Measurements from ENCODE around the gene SEC14L5. TPM values are rescaled to one million over a fixed set of nuclear protein-coding genes. Genes with fewer than 3 reads are reported as not detected.

SEC14L5 gene
- total and polyA plus RNA-seq, 2 experiments from 2014 or later: 1.0 to 3.5 TPM

- Histone ChIP-seq H3K79me2 (no peaks in the 10 kb centered on the region), H3K4me3 (no peak overlapping the region), H3K4me2 (peak overlapping the region; percentile 46), H3K9me2 (replicated peaks; ENCODE audit: insufficient read depth) (no peaks in the 10 kb centered on the region), H3K36me3 (replicated peaks; ENCODE audit: insufficient read depth, low read depth) (no peaks in the 10 kb centered on the region), H3K27ac (peak overlapping the region; percentile 57), H3K27me3 (no peaks in the 10 kb centered on the region), H2AFZ (no peak overlapping the region), H3K9me3 (ENCODE audit: low read depth) (no peaks in the 10 kb centered on the region), H3K4me1 (ENCODE audit: insufficient read depth) (peaks cover 25% of the 10 kb centered on the region), H4K20me1 (ENCODE audit: insufficient read depth, poor library complexity, severe bottlenecking) (no peaks in the 10 kb centered on the region)
- TF ChIP-seq CTCF (IDR thresholded peaks at IDR 0.05; ENCODE audit: poor library complexity) (no peak), EZH2phosphoT487 (IDR thresholded peaks at IDR 0.05; ENCODE audit: low read depth, severe bottlenecking, unreplicated experiment) (peak; percentile 47)
- DNase-seq (ENCODE audit: low spot score): peak; percentile 54
- WGBS (ENCODE audit: low lambda C conversion rate, missing lambda C conversion rate): 41% methylated on average over 7 of the region's 7 CpGs
Measured at GRCh38 chr16:5040451-5040850, 82.3 kb downstream of the SEC14L5 start.

- peak; percentile 42 for DNase-seq (ENCODE audit: low spot score)
- 77% methylated on average over 12 of the region's 12 CpGs for WGBS (ENCODE audit: low lambda C conversion rate, missing lambda C conversion rate)
- H3K27me3 ChIP-seq: no peaks in the 10 kb centered on the region
- no peaks in the 10 kb centered on the region for H3K79me2 ChIP-seq
- no peaks in the 10 kb centered on the region for H4K20me1 ChIP-seq (ENCODE audit: insufficient read depth, poor library complexity, severe bottlenecking)
- H3K36me3 ChIP-seq (replicated peaks; ENCODE audit: insufficient read depth, low read depth): no peaks in the 10 kb centered on the region
- H3K9me2 ChIP-seq (replicated peaks; ENCODE audit: insufficient read depth): no peaks in the 10 kb centered on the region
- H3K9me3 ChIP-seq (ENCODE audit: low read depth): no peaks in the 10 kb centered on the region
- H3K4me2 ChIP-seq: no peak overlapping the region
- H3K4me1 ChIP-seq (ENCODE audit: insufficient read depth): peaks cover 18% of the 10 kb centered on the region
- TF ChIP-seq EZH2phosphoT487 (IDR thresholded peaks at IDR 0.05; ENCODE audit: low read depth, severe bottlenecking, unreplicated experiment): no peak
- no peak for TF ChIP-seq CTCF (IDR thresholded peaks at IDR 0.05; ENCODE audit: poor library complexity)
- no peak for TF ChIP-seq EZH2 (IDR thresholded peaks at IDR 0.05; ENCODE audit: borderline replicate concordance)
- H3K4me3 ChIP-seq: no peak overlapping the region
- H2AFZ ChIP-seq: no peak overlapping the region
- H3K27ac ChIP-seq: no peak overlapping the region
Measured at GRCh38 chr16:5041600-5042133, 83.5 kb downstream of the SEC14L5 start.

- Histone ChIP-seq H3K36me3 (replicated peaks; ENCODE audit: insufficient read depth, low read depth) (no peaks in the 10 kb centered on the region), H3K4me1 (ENCODE audit: insufficient read depth) (peaks cover 11% of the 10 kb centered on the region), H4K20me1 (ENCODE audit: insufficient read depth, poor library complexity, severe bottlenecking) (no peaks in the 10 kb centered on the region), H2AFZ (no peak overlapping the region), H3K79me2 (no peaks in the 10 kb centered on the region), H3K4me3 (no peak overlapping the region), H3K4me2 (no peak overlapping the region), H3K9me3 (ENCODE audit: low read depth) (no peaks in the 10 kb centered on the region), H3K27me3 (no peaks in the 10 kb centered on the region), H3K9me2 (replicated peaks; ENCODE audit: insufficient read depth) (no peaks in the 10 kb centered on the region), H3K27ac (no peak overlapping the region)
- 57% methylated on average over 14 of the region's 14 CpGs for WGBS (ENCODE audit: low lambda C conversion rate, missing lambda C conversion rate)
- peak; percentile 49 for DNase-seq (ENCODE audit: low spot score)
- no peak for TF ChIP-seq EZH2 (IDR thresholded peaks at IDR 0.05; ENCODE audit: borderline replicate concordance)
- TF ChIP-seq EZH2phosphoT487 (IDR thresholded peaks at IDR 0.05; ENCODE audit: low read depth, severe bottlenecking, unreplicated experiment): no peak
- peak; percentile 28 for TF ChIP-seq CTCF (IDR thresholded peaks at IDR 0.05; ENCODE audit: poor library complexity)
Measured at GRCh38 chr16:5042574-5043171, 84.5 kb downstream of the SEC14L5 start.
